ENCODE results near the gene CDR2L.

CDR2L gene

GRCh38 chr17:74952431-74953133, 34.9 kb upstream of the CDR2L start:
- TF ChIP-seq CTCF (IDR thresholded peaks at IDR 0.05; ENCODE audit: control insufficient read depth, extremely low read depth, insufficient read depth) = no peak
- DNase-seq (ENCODE audit: low read depth) = no peak
- H3K4me3 ChIP-seq (ENCODE audit: low read depth, low read length) = no peak overlapping the region

GRCh38 chr17:74953134-74953687, 34.2 kb upstream of the CDR2L start:
- no peak for DNase-seq (ENCODE audit: low read depth)
- H3K4me3 ChIP-seq (ENCODE audit: low read depth, low read length) = no peak overlapping the region
- TF ChIP-seq CTCF (IDR thresholded peaks at IDR 0.05; ENCODE audit: control insufficient read depth, extremely low read depth, insufficient read depth) = no peak

DNA sequence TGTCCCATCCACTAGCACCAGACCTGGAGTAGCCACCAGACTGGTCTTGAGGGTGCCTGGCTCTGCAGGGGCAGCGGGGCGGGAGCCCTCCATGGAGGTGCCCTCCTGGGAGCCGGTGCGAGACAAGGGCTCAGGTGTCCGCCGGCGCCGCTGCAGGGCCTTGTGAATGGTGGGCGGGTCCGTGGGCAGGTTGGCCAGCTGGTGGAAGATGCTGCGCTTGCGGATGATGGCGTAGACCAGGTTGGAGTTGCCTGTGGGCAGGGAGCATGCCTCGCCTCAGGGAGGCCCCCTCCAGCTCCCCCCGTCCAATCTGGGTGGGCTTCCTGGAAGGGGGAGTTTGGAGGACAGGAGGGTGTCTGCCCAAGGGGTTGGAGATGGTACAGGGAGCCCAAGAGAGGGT, 33.3 kb upstream of the CDR2L start:
- H3K4me3 ChIP-seq (ENCODE audit: low read depth, low read length) = no peak overlapping the region
- no peak for DNase-seq (ENCODE audit: low read depth)
- no peak for TF ChIP-seq CTCF (IDR thresholded peaks at IDR 0.05; ENCODE audit: control insufficient read depth, extremely low read depth, insufficient read depth)

- no peak for TF ChIP-seq CTCF (IDR thresholded peaks at IDR 0.05; ENCODE audit: control insufficient read depth, extremely low read depth, insufficient read depth)
- no peak overlapping the region for H3K4me3 ChIP-seq (ENCODE audit: low read depth, low read length)
- DNase-seq (ENCODE audit: low read depth) = no peak
Measured at GRCh38 chr17:74954665-74955421, 32.6 kb upstream of the CDR2L start.

- DNase-seq (ENCODE audit: low read depth) = no peak
- H3K4me3 ChIP-seq (ENCODE audit: low read depth, low read length) = no peak overlapping the region
- TF ChIP-seq CTCF (IDR thresholded peaks at IDR 0.05; ENCODE audit: control insufficient read depth, extremely low read depth, insufficient read depth) = no peak
Measured at GRCh38 chr17:74956093-74956492, 31.3 kb upstream of the CDR2L start.

DNA sequence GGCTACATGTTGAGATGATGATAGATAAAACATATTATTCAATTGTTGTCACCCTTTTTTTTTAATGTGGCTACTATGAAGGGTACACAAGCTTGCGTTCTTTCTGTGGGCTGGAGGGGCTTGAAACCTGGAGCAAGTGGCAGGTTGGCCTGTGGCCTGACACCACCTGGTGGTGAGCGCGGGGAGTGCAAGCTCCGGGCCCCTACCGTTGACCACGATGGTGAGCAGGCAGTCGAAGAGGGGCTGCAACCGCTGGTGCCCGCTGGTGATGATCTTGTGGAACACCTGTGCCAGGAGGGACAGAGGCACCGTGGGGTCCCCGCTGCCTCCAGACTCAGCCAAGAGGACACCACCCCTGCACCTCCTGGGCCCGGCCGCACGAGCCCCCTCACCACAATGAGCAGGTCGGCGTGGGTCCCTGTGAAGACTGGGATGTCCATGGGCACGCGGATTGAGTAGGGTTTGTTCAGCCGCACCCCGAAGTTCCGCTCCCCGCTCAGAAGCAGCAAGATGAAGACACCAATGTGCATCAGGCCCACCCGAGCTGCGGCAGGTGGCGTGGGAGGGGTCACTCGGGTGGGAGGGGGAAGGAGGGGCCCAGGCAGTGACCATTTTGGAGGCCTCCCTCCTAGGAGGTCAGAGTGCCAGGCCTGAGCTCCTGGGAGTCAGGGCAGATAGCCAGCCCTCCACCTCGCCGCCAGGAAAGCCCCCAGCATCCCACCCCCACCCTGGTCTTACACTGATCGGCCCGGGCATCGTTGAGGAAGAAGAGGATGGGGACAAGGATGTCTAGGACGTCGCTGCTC, 29.3 kb upstream of the CDR2L start:
- peak; percentile 85 for TF ChIP-seq CTCF (IDR thresholded peaks at IDR 0.05; ENCODE audit: control insufficient read depth, extremely low read depth, insufficient read depth)
- no peak for DNase-seq (ENCODE audit: low read depth)
- no peak overlapping the region for H3K4me3 ChIP-seq (ENCODE audit: low read depth, low read length)
